ENCODE measurements around the gene GAS2.

DNA sequence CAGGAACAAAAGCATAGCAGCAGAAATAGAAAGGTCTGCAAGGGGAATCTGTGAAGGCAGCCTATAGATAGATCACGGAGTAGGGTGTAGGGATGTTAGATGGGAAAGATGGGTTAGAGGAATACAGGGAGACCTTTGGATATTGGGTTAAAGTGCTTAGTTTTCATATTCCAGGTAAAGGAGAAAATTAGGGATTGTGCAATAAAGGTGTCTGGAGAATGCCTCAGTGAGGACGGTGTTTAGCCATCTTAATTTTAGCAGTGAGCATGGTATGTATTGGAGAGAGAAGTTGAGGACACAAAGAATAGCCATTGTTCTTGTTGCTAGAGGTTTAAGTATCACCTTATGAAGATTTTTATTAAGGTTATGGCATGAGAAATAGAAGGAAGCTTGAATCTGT lies 17.7 kb downstream of the GAS2 start:
- TF ChIP-seq POLR2G (IDR thresholded peaks at IDR 0.05; ENCODE audit: low read depth, low read length) (no peak), ZNF282 (CRISPR knock-in tag; IDR thresholded peaks at IDR 0.05) (no peak), ZNF431 (CRISPR knock-in tag; IDR thresholded peaks at IDR 0.05) (no peak), POLR2A (conservative IDR thresholded peaks at IDR 0.05) (no peak), HMG20A (CRISPR knock-in tag; conservative IDR thresholded peaks at IDR 0.05) (no peak), MAFK (IDR thresholded peaks at IDR 0.05; ENCODE audit: low read length) (no peak), ADNP (tag; IDR thresholded peaks at IDR 0.05) (no peak), EP300 (IDR thresholded peaks at IDR 0.05; ENCODE audit: low read length) (no peak), ZBTB1 (CRISPR knock-in tag; IDR thresholded peaks at IDR 0.05; ENCODE audit: borderline replicate concordance, low read depth) (no peak), HCFC1 (IDR thresholded peaks at IDR 0.05; ENCODE audit: low read depth, low read length) (no peak), POLR2AphosphoS5 (IDR thresholded peaks at IDR 0.05; ENCODE audit: control insufficient read depth, insufficient read depth, low read depth, low read length) (no peak)
- TF ChIP-seq, protein P1, sequence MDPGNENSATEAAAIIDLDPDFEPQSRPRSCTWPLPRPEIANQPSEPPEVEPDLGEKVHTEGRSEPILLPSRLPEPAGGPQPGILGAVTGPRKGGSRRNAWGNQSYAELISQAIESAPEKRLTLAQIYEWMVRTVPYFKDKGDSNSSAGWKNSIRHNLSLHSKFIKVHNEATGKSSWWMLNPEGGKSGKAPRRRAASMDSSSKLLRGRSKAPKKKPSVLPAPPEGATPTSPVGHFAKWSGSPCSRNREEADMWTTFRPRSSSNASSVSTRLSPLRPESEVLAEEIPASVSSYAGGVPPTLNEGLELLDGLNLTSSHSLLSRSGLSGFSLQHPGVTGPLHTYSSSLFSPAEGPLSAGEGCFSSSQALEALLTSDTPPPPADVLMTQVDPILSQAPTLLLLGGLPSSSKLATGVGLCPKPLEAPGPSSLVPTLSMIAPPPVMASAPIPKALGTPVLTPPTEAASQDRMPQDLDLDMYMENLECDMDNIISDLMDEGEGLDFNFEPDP (CRISPR knock-in tag; IDR thresholded peaks at IDR 0.05) = no peak
- TF ChIP-seq, protein P2, sequence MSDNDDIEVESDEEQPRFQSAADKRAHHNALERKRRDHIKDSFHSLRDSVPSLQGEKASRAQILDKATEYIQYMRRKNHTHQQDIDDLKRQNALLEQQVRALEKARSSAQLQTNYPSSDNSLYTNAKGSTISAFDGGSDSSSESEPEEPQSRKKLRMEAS (CRISPR knock-in tag; IDR thresholded peaks at IDR 0.05) = no peak

Measured in K562 (cell line).